ENCODE results near the gene FNDC3A.
"Not testable (repeated sequence)": the region's sequence is repeated elsewhere in the genome, so short reads cannot be mapped to it uniquely, and the experiment has no call there.

The FNDC3A gene

DNA sequence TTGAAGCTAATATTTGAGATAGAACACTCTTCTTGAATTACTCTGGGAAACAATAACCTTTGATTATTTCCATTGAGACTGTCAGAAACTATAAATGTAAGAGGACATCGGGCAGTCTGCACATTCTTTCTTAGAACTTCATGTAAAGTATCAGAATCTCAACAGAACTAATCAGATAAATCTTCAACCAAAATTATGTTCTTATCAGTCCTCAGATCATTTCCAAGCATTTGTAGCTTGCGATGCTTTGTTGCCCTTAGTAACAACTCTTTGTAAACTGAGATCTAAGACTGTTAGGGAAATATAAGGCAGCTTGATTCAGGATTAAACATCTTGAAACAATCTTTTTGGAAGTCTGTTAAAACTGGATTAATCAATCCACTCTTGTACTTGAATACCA lies 70.3 kb downstream of the FNDC3A start:
- DNase-seq, result no peak

GRCh38 chr13:49046519-49046918 lies 70.8 kb downstream of the FNDC3A start:
- no peak for DNase-seq

DNA sequence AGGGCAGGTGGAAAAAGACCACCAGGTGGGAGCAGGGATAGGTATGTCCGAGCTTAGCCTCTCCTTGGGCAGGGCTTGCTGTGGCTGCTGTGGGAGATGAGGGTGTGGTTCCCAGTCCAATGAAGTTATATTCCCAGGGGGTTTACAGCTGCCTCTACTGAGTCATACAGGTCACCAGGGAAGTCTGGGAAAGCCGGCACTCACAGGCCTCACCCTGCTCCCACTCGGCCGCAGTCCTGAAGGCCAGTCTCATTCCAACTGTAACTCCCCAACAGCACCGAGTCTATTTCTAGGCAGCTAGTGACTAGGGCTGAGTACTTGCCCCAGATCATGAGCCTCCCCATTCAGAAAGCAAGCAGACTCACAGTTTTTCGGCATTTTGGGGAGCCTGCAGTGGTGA lies 77.1 kb downstream of the FNDC3A start:
- DNase-seq, result no peak

DNA sequence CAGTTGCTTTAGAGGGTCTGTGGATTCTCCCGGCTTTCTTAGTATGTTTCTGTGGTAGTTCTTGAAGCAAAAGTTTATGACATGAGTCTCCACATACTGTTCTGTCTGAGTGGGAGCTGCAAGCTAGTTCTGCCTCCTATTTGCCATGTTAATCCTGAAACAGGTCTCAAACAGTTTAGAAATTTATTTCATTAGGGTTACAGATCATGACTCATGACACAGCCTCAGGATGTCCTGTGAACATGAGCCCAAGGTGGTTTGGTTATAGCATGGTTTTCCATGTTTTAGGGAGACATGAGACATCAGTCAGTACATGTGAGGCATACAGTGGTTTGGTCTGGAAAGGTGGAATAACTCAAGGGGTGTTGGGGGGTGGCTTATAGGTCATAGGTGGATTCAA lies 77.5 kb downstream of the FNDC3A start:
- DNase-seq, result no peak

DNA sequence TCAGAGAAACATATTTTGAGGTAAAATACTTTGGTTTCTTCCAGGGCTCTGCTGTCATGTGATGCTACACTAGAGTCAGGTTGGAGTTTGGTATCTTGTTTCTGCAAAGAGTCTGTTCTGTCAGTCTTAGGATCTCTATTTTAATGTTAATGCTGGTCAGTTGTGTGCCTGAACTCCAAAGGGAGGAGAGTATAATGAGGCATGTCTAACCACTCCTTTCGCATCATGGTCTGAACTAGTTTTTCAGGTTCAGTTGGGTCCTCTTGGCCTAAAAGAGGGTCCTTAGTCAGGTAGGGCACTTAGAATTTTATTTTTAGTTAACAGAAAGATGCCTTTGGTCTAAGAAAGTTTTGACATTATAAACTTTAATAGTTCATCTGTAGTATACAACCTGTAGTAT lies 78.2 kb downstream of the FNDC3A start:
- no peak for DNase-seq

DNA sequence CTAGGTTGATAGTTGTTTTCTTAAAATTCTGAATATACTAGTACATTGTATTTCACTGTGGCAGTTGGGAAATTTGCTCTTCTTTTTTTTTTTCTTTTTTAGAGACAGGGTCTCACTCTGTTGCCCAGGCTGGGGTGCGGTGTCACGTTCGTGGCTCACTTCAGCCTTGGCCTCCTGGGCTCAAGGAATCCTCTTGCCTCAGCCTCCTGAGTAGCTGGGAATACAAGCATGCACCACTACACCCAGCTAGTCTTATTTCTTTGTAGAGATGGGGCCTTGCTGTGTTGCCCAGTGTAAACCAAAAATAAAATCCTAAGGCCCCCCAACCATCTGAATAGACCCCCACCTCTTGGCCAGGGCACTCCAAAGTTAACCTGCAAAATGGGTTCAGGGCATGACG lies 79.3 kb downstream of the FNDC3A start:
- no peak for DNase-seq

DNA sequence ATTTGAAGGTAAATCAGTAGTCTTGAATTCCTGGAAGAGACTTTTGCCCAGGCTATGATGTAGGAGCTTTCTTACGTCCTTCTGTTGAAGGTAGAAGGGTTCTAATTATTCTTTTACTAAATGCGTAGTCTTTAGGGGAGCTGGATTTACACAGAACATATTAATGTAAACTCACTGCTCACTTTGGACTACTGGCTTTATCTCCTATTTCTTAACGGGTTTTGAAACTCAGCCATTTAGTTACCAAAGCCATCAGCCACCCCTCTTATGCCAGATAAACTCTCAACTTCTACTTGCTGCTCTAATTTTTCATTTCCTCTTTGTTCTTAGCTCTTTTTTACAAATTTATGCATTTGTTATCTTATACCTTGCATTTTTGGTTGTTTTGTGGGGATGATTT lies 81.5 kb downstream of the FNDC3A start:
- DNase-seq, result no peak

GRCh38 chr13:49058761-49059160 lies 83.0 kb downstream of the FNDC3A start:
- no peak for DNase-seq

- DNase-seq, result no peak
Measured at GRCh38 chr13:49060678-49061387, 85.1 kb downstream of the FNDC3A start.

DNA sequence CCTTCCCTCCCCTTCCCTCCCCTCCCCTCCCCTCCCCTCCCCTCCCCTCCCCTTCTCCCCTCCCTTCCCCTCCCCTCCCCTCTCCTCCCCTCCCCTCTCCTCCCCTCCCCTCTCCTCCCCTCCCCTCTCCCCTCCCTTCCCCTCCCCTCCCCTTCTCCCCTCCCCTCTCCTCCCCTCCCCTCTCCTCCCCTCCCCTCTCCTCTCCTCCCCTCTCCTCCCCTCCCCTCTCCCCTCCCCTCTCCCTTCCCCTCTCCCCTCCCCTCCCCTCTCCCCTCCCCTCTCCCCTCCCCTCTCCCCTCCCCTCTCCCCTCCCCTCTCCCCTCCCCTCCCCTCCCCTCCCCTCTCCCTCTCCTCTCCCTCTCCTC lies 85.7 kb downstream of the FNDC3A start:
- DNase-seq, result not testable (repeated sequence)

GRCh38 chr13:49062297-49062896 lies 86.7 kb downstream of the FNDC3A start:
- DNase-seq, result no peak

GRCh38 chr13:49063011-49063410 lies 87.3 kb downstream of the FNDC3A start:
- DNase-seq, result no peak

DNA sequence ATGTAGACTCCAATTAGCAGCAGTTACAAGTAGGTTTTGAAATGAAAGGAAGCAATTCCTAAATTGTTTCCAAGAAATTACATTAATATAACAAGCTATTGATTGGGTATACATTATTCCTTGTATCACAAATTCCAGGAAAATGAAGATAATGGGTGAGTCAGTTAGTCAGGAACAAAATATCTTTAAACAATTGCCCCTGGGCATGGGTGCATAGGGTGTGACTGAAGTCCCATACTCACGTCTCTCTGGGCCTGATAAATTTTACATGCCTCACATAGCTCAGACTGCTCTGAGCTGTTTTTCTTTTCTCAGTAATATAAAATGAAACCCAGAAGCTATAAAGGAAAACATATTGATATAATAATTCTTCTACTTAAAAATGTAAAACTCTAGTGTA lies 87.8 kb downstream of the FNDC3A start:
- DNase-seq, result no peak

- DNase-seq, result no peak
Measured at GRCh38 chr13:49064476-49064875, 88.8 kb downstream of the FNDC3A start.

DNA sequence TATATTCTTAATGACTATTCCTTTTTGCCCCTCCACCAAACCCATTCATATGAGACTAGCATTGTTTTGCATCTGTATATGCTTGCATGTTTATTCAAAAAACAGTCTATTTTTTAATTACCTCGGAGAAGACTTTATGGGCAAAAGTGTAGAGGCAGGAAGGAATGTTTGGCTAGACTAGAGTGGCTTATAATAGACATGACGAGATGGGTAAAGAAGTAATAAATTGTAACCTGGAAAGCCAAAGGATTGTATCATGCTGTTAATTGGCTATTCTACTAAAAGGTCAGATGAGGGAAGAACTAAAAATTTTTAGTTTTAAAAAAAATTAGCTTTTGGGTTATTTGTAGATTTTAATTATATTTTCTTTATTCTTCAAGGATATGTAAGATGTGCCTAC lies 91.1 kb downstream of the FNDC3A start:
- DNase-seq, result no peak

DNA sequence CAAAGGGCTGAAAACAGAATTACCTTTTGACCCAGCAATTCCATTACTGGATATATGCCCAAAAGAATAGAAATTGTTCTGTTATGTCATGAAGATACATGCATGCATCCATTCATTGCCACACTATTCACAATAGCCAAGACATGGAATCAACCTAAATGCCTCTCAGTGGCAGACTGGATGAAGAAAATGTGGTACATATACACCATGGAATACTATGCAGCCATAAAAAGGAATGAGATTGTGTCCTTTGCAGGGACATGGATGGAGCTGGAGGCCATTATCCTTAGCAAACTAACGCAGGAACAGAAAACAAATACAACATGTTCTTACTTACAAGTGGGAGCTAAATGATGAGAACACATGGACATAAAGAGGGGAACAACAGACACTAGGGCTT lies 92.8 kb downstream of the FNDC3A start:
- not testable (repeated sequence) for DNase-seq

- not testable (repeated sequence) for DNase-seq
Measured at GRCh38 chr13:49070021-49070420, 94.3 kb downstream of the FNDC3A start.

GRCh38 chr13:49071341-49071937 lies 95.7 kb downstream of the FNDC3A start:
- no peak for DNase-seq

GRCh38 chr13:49082653-49083536 lies 107.2 kb downstream of the FNDC3A start:
- no peak for DNase-seq

DNA sequence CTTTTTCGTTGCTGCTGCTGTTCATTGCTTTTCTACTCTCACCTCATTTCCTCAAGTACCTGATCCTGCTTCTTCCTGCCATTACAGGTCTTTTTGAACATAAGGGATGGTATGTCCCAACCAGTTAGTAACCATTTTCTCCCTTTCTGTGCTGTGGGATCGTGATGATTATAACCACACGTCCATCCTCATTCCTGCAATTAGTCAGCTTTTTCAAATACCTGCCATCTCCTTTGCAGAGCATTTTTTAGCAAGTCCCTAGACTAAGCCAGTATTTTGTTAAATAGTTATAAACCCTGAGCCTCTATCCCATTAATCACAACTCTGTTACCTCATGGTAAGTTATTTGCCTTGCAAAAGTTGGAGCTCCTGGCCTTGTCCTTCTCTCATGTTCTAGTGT lies 109.2 kb downstream of the FNDC3A start:
- DNase-seq, result no peak

DNA sequence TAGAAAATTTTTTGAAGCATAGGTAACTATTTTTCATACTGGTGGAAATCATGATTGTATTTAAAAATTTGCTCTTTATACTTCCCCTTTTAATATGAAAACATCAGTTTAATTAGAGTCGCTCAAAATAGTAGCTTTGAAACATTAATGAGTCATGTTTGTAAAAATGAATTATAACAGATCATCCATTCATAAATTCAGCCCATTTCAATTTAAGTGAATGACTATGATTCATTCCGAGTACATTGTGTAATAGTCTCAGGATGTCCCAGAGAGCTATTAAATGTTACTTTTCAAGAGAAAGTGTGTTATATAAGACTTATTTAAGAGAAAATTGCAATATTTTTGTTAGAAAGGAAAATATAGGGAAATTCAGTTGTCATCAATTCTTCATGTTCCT lies 111.0 kb downstream of the FNDC3A start:
- no peak for DNase-seq

DNA sequence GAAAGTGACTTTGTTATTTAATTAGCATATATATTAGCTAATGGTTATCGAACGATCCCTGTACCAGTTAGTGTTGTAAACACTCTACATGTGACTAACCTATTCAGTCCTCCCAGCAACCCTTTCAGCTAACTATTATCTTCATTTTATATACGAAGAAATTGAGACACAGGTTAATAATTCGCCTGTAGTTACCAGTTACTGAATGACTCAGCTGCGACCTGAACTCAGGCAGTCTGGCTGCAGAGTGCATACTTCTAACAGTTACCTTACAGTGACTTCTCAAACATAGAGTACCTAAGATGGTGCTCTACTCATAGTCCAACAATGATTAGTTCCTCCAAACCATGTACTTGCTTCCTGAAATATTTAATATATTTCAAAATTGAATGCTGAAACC lies 117.7 kb downstream of the FNDC3A start:
- DNase-seq, result no peak

DNA sequence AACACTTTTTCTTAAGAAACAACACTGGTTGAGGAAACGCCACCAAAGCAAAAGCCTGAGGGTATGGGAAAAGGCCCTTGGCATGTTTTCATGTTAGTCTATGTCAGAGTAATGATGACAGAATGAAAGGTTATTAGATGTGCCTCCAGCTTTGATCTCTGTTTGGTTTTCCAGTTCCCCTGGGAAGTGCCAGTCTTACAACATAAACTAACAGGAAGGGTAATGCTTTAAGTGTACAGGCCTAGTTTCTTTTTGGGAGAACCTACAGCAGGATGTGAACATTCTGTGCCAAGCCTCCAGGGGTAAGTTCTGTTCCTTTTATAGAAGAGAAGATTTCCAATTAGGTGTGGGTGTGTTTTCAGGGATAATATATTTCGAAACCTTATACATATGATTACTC lies 121.7 kb downstream of the FNDC3A start:
- DNase-seq, result no peak

GRCh38 chr13:49098198-49098597 lies 122.5 kb downstream of the FNDC3A start:
- no peak for DNase-seq

Measured in NCI-H345 (cell line).